K562 (cell line): ENCODE results near the gene WNT7B. TPM values are rescaled to one million over a fixed set of nuclear protein-coding genes. Genes with fewer than 3 reads are reported as not detected.

ENCODE experiments used
- ATAC-seq: fragments of 200-7000 bp; cut with Tn5 transposase; 3 replicates; pipeline ENCODE4 v1.9.1; 2020; ENCODE audit warnings: moderate library complexity
- BruUV-seq: library from RNA; stranded (reverse); fragments of 400-500 nt; replicated peaks from 2 replicates; lab custom pipeline; 2021; lab: Mats Ljungman, UMichigan
- CTCF ChIA-PET: fragments of 300-600 bp; formaldehyde crosslinking; extraction: SDS; loops from one replicate; lab custom pipeline; 2021; ENCODE audit warnings: low intra/inter-chr PET ratio; lab: Yijun Ruan, JAX
- POLR2A ChIA-PET: fragments of 300-600, 350-650 bp; sonication (Branson Sonifier 250); formaldehyde crosslinking; extraction: SDS; loops from one replicate; lab custom pipeline; 2021; ENCODE audit warnings: antibody characterized with exemption, inconsistent platforms; lab: Yijun Ruan, JAX
- DNase-seq, 4 experiments: peaks; one replicate each; pipeline versions ENCODE4 v3.0.0 to v3.0.0-alpha.2; 2011 to 2018; ENCODE audit warnings: low spot score in 3 of 4, mixed read lengths in 3 of 4; ENCODE audit errors: extremely low read depth in 1 of 4
- FAIRE-seq: peaks from 2 replicates; lab custom pipeline; 2011; peaks lifted over from hg19 to GRCh38; lab: Jason Lieb, UNC
- H2AFZ ChIP-seq: 2 replicates; pipeline ENCODE4 v1.6.0; 2011; ENCODE audit warnings: low read depth, low read length, control low read depth, inconsistent platforms
- H3K27ac ChIP-seq: fragments of 200-600 bp; 3 replicates; pipeline ENCODE4 v1.8.0; 2011; ENCODE audit warnings: low read depth, mild to moderate bottlenecking, control low read depth, inconsistent platforms, low read length, moderate library complexity, mixed read lengths; ENCODE audit errors: extremely low read depth
- H3K27me3 ChIP-seq, 2 experiments: fragments of 300-600 bp in 1 of 2; 2 replicates in 1 of 2; 3 replicates in 1 of 2; pipeline versions ENCODE4 v1.6.0 to v1.8.0; 2011; ENCODE audit warnings: inconsistent platforms in 2 of 2, low read length in 2 of 2, mild to moderate bottlenecking in 1 of 2, mixed read lengths in 1 of 2, moderate library complexity in 1 of 2; ENCODE audit not compliant: control insufficient read depth in 2 of 2, insufficient read depth in 2 of 2
- H3K36me3 ChIP-seq: fragments of 300-600 bp; 3 replicates; pipeline ENCODE4 v1.8.0; 2011; ENCODE audit warnings: mild to moderate bottlenecking, low read length, inconsistent platforms; ENCODE audit not compliant: control insufficient read depth, insufficient read depth
- H3K4me1 ChIP-seq, 2 experiments: fragments of 200-600 bp in 1 of 2; replicated peaks in 1 of 2; 2 replicates in 1 of 2; 3 replicates in 1 of 2; pipeline versions ENCODE4 v1.5.1 to v1.8.0; 2011; ENCODE audit warnings: inconsistent platforms in 2 of 2, low read length in 2 of 2, mild to moderate bottlenecking in 1 of 2, mixed read lengths in 1 of 2, moderate library complexity in 1 of 2; ENCODE audit not compliant: control insufficient read depth in 2 of 2, insufficient read depth in 2 of 2
- H3K4me2 ChIP-seq: 2 replicates; pipeline ENCODE4 v1.6.1; 2011; ENCODE audit warnings: low read length, control low read depth, inconsistent platforms, mixed read lengths; ENCODE audit not compliant: insufficient read depth
- H3K4me3 ChIP-seq: fragments of 200-600 bp; sonication (generic), shearing (Covaris generic); 2 replicates; pipeline ENCODE4 v1.5.1; 2016; ENCODE audit warnings: control low read depth, inconsistent platforms
- H3K79me2 ChIP-seq: fragments of 200-600 bp; 3 replicates; pipeline ENCODE4 v1.8.0; 2011; ENCODE audit warnings: low read length, inconsistent platforms; ENCODE audit not compliant: control insufficient read depth, insufficient read depth
- H3K9ac ChIP-seq, 2 experiments: 2 replicates each; pipeline versions ENCODE4 v1.6.0 to v1.6.1; 2011; ENCODE audit warnings: low read depth in 2 of 2, low read length in 2 of 2, control low read depth in 1 of 2, inconsistent platforms in 1 of 2, mild to moderate bottlenecking in 1 of 2, mixed read lengths in 1 of 2; ENCODE audit not compliant: insufficient read depth in 1 of 2
- H3K9me1 ChIP-seq: one replicate; pipeline ENCODE4 v1.6.0; 2011; ENCODE audit warnings: inconsistent platforms, mild to moderate bottlenecking, low read length, moderate library complexity; ENCODE audit not compliant: control insufficient read depth, insufficient read depth
- H3K9me3 ChIP-seq: replicated peaks from 2 replicates; pipeline ENCODE4 v1.5.1; 2011; ENCODE audit warnings: low read depth, low read length, inconsistent platforms; ENCODE audit not compliant: control insufficient read depth, insufficient read depth
- H4K20me1 ChIP-seq: replicated peaks from 2 replicates; pipeline ENCODE4 v1.6.1; 2011; ENCODE audit warnings: low read length, inconsistent platforms, mixed read lengths; ENCODE audit not compliant: control insufficient read depth, insufficient read depth
- FOS ChIP-seq: IDR thresholded peaks from 3 replicates; pipeline ENCODE4 v1.6.1; 2011; ENCODE audit not compliant: insufficient read length; ENCODE audit errors: extremely low read depth
- GTF2E2 ChIP-seq: fragments of 200-800 bp; sonication (Bioruptor generic); IDR thresholded peaks from 2 replicates; pipeline ENCODE4 v1.6.1; 2016; ENCODE audit warnings: missing genetic modification characterization, missing compliant biosample characterization
- MCM7 ChIP-seq, 2 experiments: fragments of 450-650 bp; IDR thresholded peaks; 2 replicates each; pipeline ENCODE4 v1.6.1; 2016 to 2018
- MLX ChIP-seq, 2 experiments: fragments of 450-650 bp in 1 of 2; sonication (generic) in 1 of 2; formaldehyde crosslinking; conservative IDR thresholded peaks; 2 replicates each; pipeline versions ENCODE4 v1.4.0 to v1.8.1; 2020 to 2022; ENCODE audit warnings: mild to moderate bottlenecking in 1 of 2, missing genetic modification reagents in 1 of 2
- THRB ChIP-seq: fragments of 450-650 bp; formaldehyde crosslinking; conservative IDR thresholded peaks from 2 replicates; pipeline ENCODE4 v1.4.0; 2022; ENCODE audit warnings: mild to moderate bottlenecking, missing genetic modification characterization
- UBTF ChIP-seq, 2 experiments: IDR thresholded peaks; 2 replicates each; pipeline ENCODE4 v1.6.1; 2012; ENCODE audit warnings: improper control_type of control experiment in 2 of 2, low read depth in 2 of 2, low read length in 2 of 2, borderline replicate concordance in 1 of 2
- YBX1 ChIP-seq: fragments of 450-650 bp; IDR thresholded peaks from 2 replicates; pipeline ENCODE4 v1.7.1; 2016; ENCODE audit warnings: mild to moderate bottlenecking
- ZNF146 ChIP-seq: IDR thresholded peaks from one replicate; pipeline ENCODE4 v1.6.1; 2018; ENCODE audit warnings: missing compliant biosample characterization; ENCODE audit not compliant: unreplicated experiment
- ZNF311 ChIP-seq: fragments of 250-450 bp; sonication (Bioruptor Pico); IDR thresholded peaks from 2 replicates; pipeline ENCODE4 v1.4.0; 2020; ENCODE audit warnings: mild to moderate bottlenecking, moderate library complexity
- WGBS: fragments of 100-300 bp; shearing (Covaris generic); methylation state at CpG from one replicate; pipeline ENCODE4 v1.1.6; 2016; ENCODE audit warnings: low coverage, mixed read lengths; ENCODE audit not compliant: insufficient coverage; ENCODE audit errors: missing lambda C conversion rate; 5-methylcytosine and 5-hydroxymethylcytosine counted together
- in situ Hi-C: fragments of 300-500 bp; cut with MboI; formaldehyde crosslinking; loops from 4 replicates; pipeline ENCODE4 v1.15.0; 2018; ENCODE audit warnings: inconsistent platforms, mixed read lengths
- intact Hi-C: fragments of 100-400 bp; cut with micrococcal nuclease; formaldehyde crosslinking; loops from 2 replicates; pipeline ENCODE4 v1.14.2; 2022
- polyA plus RNA-seq, 8 experiments: library from polyadenylated mRNA; depleted of rRNA in 4 of 8; stranded (reverse) in 5 of 8; unstranded in 3 of 8; fragments of >200 nt; fragmentation: Nextera tagmentation in 2 of 8; fragmentation: Illumina TruSeq in 1 of 8; extraction: Ambion mirVana in 2 of 8; extraction: Trizol in 1 of 8; gene quantifications; 2 replicates each; pipeline versions ENCODE4 v1.2.1 to v1.2.3, GENCODE V29; 2011 to 2014; ENCODE audit warnings: inconsistent platforms in 1 of 8, missing spikeins in 1 of 8
- total RNA-seq, 7 experiments: library from RNA; depleted of rRNA in 6 of 7; stranded (reverse); fragments of >200 nt in 6 of 7; fragmentation: Illumina TruSeq in 2 of 7; extraction: Trizol in 2 of 7; gene quantifications; 2 replicates each; pipeline versions ENCODE4 v1.2.1 to v1.2.3, GENCODE V29; 2011 to 2021; ENCODE audit warnings: low replicate concordance in 1 of 7
- TF ChIP-seq, protein P1 (sequence below): fragments of 450-650 bp; IDR thresholded peaks from 2 replicates; pipeline ENCODE4 v1.6.1; 2016; ENCODE audit warnings: low read depth, mild to moderate bottlenecking, moderate library complexity

WNT7B gene
- total and polyA plus RNA-seq, 9 of the 15 experiments (the other 6 are each of a cell fraction or from before 2014, with no cell fraction given): not detected

GRCh38 chr22:46018859-46019258 is 41.9 kb upstream of the WNT7B start:
- BruUV-seq: no TSS peak
- no peak overlapping the region for H3K4me2 ChIP-seq
- H2AFZ ChIP-seq: peak overlapping the region; percentile 19; the same call in 1 of the 2 replicates
- no peak overlapping the region for H3K9ac ChIP-seq
- FAIRE-seq: no peak
- no peak for ATAC-seq
- no peak overlapping the region for H3K4me3 ChIP-seq
- H3K79me2 ChIP-seq: no peaks in the 10 kb centered on the region
- H3K9me1 ChIP-seq: no peaks in the 10 kb centered on the region
- no peaks in the 10 kb centered on the region for H3K9me3 ChIP-seq
- no peak for DNase-seq
- no peak overlapping the region for H3K27ac ChIP-seq
- H3K4me1 ChIP-seq: peaks cover 9 to 17% of the 10 kb centered on the region in 2 experiments; a peak in 4 of 5 replicates
- intact Hi-C loops (no loop called here), in situ Hi-C loops (loop anchor here (25.0 kb wide), 1 partner anchor 293 kb away; no protein-coding TSS in a partner anchor)
- no peak for TF ChIP-seq THRB (CRISPR knock-in tag)
- ChIA-PET POLR2A (no interaction called here), CTCF (no interaction called here)
- H4K20me1 ChIP-seq: no peaks in the 10 kb centered on the region
- no peaks in the 10 kb centered on the region for H3K27me3 ChIP-seq
- no peaks in the 10 kb centered on the region for H3K36me3 ChIP-seq

DNA sequence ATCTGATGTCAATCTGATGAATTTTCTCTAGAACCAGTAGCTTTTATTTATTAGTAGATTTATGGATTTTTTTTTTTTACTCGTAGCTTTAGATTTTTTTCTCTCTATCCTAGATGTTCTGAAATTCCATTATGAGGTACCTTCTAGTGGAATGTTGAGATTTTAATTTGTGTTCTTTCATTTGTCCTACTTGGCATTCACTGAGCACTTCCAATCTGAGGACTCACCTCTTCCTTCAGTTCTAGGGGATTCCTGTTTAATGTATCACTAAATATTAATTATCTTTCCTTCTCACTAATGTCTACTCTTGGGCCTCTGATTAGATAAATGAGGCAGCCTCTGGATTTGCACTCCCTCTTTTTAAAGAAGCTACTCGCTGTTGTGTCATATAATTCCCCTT is 40.2 kb upstream of the WNT7B start:
- H3K79me2 ChIP-seq: no peaks in the 10 kb centered on the region
- in situ Hi-C loops: loop anchor here (25.0 kb wide), 1 partner anchor 295 kb away; no protein-coding TSS in a partner anchor
- no peak overlapping the region for H2AFZ ChIP-seq
- no peaks in the 10 kb centered on the region for H3K9me3 ChIP-seq
- ATAC-seq (no peak), FAIRE-seq (no peak), DNase-seq (no peak)
- intact Hi-C loops: no loop called here
- H3K4me1 ChIP-seq: peaks cover 14 to 30% of the 10 kb centered on the region in 2 experiments; a peak in 4 of 5 replicates
- POLR2A ChIA-PET: interaction anchor here (1.1 kb wide), 1 partner anchor 17 kb away, joined by 5 read pairs; no protein-coding TSS in a partner anchor
- H3K9me1 ChIP-seq: no peaks in the 10 kb centered on the region
- no peak overlapping the region for H3K4me3 ChIP-seq
- WGBS: 46% methylated on average over 2 of the region's 2 CpGs
- no peaks in the 10 kb centered on the region for H4K20me1 ChIP-seq
- no peak overlapping the region for H3K27ac ChIP-seq
- CTCF ChIA-PET: no interaction called here
- H3K36me3 ChIP-seq: no peaks in the 10 kb centered on the region
- no peak overlapping the region for H3K4me2 ChIP-seq
- BruUV-seq: no TSS peak
- no peak overlapping the region for H3K9ac ChIP-seq
- H3K27me3 ChIP-seq: no peaks in the 10 kb centered on the region
- TF ChIP-seq MLX (CRISPR knock-in tag; conservative IDR thresholded peaks at IDR 0.05) (no peak), ZNF311 (no peak), ZNF146 (CRISPR knock-in tag) (no peak), GTF2E2 (tag) (no peak), MCM7 (IDR thresholded peaks at IDR 0.05) (no peak), YBX1 (no peak), FOS (no peak), UBTF (IDR thresholded peaks at IDR 0.05; ENCODE audit: borderline replicate concordance in 1 of 2, low read depth in 2 of 2, low read length in 2 of 2) (no peak)
- TF ChIP-seq, protein P1, sequence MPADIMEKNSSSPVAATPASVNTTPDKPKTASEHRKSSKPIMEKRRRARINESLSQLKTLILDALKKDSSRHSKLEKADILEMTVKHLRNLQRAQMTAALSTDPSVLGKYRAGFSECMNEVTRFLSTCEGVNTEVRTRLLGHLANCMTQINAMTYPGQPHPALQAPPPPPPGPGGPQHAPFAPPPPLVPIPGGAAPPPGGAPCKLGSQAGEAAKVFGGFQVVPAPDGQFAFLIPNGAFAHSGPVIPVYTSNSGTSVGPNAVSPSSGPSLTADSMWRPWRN: no peak
